GM12874 (cell line): ENCODE measurements around the gene LTB4R.

Source experiments
- CTCF ChIP-seq: IDR thresholded peaks from 2 replicates; pipeline ENCODE4 v1.5.1; 2011; ENCODE audit warnings: low read depth, mild to moderate bottlenecking, control low read depth, low read length, moderate library complexity; ENCODE audit not compliant: insufficient read depth

LTB4R gene

GRCh38 chr14:24310646-24311604 is at the start of gene LTB4R:
LTB4R (plus strand) TSS chr14:24311502; CDS start chr14:24315652, 4,150 bp downstream.
- peak; percentile 61 for TF ChIP-seq CTCF

- no peak for TF ChIP-seq CTCF
Observed at GRCh38 chr14:24261969-24262327, 49.4 kb upstream of the LTB4R start.

GRCh38 chr14:24262821-24263733 is 48.2 kb upstream of the LTB4R start, which contains the start of gene TGM1:
TGM1 (minus strand) TSS chr14:24263177; CDS start chr14:24262352, 825 bp downstream.
- no peak for TF ChIP-seq CTCF

- no peak for TF ChIP-seq CTCF
Observed at GRCh38 chr14:24263848-24264247, 47.5 kb upstream of the LTB4R start.

- no peak for TF ChIP-seq CTCF
Observed at GRCh38 chr14:24264298-24264697, 47.0 kb upstream of the LTB4R start.

GRCh38 chr14:24266344-24267244 is 44.7 kb upstream of the LTB4R start:
- TF ChIP-seq CTCF = no peak

- no peak for TF ChIP-seq CTCF
Observed at GRCh38 chr14:24267516-24267915, 43.8 kb upstream of the LTB4R start.
